ENCODE measurements around the gene WFDC5.
"Not testable (repeated sequence)": the region's sequence is repeated elsewhere in the genome, so short reads cannot be mapped to it uniquely, and the experiment has no call there.

WFDC5 gene

GRCh38 chr20:45090481-45090880 is 24.5 kb downstream of the WFDC5 start:
- no peak for DNase-seq (ENCODE audit: low read depth in 1 of 2, low spot score in 1 of 2)

GRCh38 chr20:45088247-45088646 is 26.7 kb downstream of the WFDC5 start:
- no peak for DNase-seq (ENCODE audit: low read depth in 1 of 2, low spot score in 1 of 2)

GRCh38 chr20:45087814-45088213 is 27.2 kb downstream of the WFDC5 start:
- DNase-seq (ENCODE audit: low read depth in 1 of 2, low spot score in 1 of 2): no peak

DNA sequence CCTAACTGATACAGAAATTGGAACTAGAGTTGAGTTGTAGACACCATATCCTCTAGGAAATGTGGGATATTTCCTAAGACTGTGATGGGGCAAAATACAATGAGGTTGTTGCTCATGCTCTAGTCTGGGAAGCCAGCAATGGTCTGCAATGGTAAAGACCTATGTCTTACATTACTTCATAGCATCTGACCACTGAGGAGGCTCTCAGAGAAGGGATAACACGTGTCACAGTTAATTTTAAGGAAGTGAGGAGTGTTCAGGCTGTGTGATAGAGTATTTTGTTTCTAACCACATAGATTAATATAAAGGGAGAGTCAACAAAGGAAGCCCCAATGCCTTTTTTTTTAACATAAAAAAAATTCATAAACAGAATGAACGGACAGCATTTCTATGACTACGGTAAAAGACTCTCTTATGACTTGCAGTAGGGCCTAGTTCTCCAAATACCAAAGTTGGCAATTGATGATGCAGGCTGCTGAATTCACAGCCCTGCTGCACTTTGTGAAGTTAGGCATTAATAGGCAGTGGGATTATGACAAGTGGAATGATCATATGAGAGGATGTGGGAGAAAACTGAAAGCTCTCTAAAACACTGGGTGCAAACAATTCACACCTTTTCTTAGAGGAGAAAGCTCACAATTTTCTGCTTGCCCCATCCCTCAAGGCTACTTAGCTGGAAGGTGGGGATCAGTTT is 27.7 kb downstream of the WFDC5 start:
- no peak for DNase-seq (ENCODE audit: low read depth in 1 of 2, low spot score in 1 of 2)

DNA sequence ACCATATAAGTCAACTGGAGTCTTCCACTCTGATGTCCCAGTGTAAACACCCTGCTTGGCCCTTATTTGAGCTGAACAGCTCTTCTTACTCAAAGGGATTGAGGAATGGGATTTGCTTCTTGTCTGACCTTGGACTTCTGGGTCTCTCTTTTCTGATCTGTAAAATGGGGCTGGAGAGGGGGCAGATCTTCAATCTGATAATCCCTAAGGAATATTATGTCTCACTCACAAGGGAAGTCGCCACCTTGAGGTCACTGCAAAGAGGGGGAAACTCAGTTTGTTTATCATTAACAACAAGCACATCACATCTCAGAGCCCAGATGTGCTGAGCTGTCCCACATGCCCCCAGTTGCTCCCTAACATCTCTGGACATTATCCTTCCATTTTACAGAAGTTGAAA is 29.1 kb downstream of the WFDC5 start:
- no peak for DNase-seq (ENCODE audit: low read depth in 1 of 2, low spot score in 1 of 2)

- DNase-seq (ENCODE audit: low read depth in 1 of 2, low spot score in 1 of 2): no peak
Measured at GRCh38 chr20:45085289-45085688, 29.7 kb downstream of the WFDC5 start.

- DNase-seq (ENCODE audit: low read depth in 1 of 2, low spot score in 1 of 2): no peak
Measured at GRCh38 chr20:45083127-45083526, 31.8 kb downstream of the WFDC5 start.

- no peak for DNase-seq (ENCODE audit: low read depth in 1 of 2, low spot score in 1 of 2)
Measured at GRCh38 chr20:45082468-45082867, 32.5 kb downstream of the WFDC5 start.

DNA sequence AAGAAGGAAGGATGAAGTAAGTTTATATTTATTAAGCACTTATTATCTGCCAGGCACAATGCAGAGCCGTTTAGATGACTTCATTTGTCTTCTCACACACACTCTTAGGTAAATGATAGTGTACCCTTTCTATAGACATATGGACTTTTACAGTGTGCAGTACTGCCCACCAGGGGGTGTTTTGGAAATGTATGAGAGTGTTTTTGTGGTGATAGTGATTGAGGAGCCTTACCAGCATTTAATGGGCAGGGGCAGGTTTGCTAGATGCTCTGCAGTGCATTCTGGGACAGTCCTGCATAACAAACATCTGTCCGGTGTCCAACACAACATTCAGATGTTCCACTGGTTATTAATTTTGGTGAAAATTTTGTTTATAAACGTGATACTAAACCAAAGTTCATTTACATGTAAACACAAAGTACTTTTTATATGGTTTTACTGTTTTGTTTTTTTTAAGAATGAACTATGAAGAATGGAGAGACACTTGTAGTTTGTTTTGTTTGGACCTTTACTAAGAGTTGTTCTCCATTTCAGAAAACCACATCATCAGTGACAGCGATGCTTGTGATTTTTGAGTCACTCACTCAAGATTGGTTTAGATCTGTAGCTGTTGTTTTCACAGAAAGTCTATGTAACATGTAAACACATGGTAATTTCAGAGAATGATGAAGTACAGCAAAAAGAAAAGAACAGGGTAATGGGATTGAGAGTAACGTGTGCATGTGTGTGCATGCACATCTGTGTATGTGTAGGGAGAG is 33.9 kb downstream of the WFDC5 start:
- DNase-seq (ENCODE audit: low read depth in 1 of 2, low spot score in 1 of 2): no peak

GRCh38 chr20:45077559-45077958 is 37.4 kb downstream of the WFDC5 start:
- no peak for DNase-seq (ENCODE audit: low read depth in 1 of 2, low spot score in 1 of 2)

DNA sequence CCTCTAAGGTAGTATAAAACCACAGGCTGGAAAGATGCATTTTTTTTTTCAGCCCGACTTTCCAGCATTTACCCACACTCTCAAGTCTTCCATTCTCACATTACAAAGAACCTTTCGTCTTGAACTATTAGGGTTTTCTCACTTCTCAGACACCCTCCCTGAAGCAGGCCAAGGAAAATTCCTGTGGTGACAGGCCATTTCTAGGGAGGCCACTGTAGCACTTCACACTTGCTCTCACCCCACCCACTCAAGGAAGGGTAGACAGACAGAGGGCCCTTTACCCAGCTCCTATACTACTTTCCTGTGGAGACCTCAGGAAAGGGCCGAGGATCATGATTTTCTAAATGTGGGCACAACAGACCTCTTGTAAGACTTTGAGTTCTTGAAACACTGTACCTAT is 41.8 kb downstream of the WFDC5 start:
- DNase-seq (ENCODE audit: low read depth in 1 of 2, low spot score in 1 of 2): no peak

DNA sequence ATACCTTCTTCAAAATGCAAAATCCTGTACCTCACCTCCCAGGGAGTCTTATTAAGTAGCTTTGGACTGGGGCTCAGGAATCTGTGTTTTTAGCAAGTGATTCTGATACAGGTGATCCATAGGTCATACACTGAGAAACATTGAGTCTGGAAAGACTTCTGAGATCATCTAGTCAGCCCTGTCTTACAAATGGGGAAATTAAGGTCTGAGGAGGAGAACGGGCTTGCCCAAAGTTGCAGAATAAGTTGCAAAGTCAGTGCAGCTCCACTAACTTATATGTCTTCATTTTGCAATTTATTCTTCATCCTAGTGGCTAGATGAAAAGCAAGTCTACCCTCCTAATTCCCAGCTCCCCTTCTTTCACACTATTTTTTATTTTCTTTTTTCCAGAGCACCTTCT is 42.9 kb downstream of the WFDC5 start:
- no peak for DNase-seq (ENCODE audit: low read depth in 1 of 2, low spot score in 1 of 2)

DNA sequence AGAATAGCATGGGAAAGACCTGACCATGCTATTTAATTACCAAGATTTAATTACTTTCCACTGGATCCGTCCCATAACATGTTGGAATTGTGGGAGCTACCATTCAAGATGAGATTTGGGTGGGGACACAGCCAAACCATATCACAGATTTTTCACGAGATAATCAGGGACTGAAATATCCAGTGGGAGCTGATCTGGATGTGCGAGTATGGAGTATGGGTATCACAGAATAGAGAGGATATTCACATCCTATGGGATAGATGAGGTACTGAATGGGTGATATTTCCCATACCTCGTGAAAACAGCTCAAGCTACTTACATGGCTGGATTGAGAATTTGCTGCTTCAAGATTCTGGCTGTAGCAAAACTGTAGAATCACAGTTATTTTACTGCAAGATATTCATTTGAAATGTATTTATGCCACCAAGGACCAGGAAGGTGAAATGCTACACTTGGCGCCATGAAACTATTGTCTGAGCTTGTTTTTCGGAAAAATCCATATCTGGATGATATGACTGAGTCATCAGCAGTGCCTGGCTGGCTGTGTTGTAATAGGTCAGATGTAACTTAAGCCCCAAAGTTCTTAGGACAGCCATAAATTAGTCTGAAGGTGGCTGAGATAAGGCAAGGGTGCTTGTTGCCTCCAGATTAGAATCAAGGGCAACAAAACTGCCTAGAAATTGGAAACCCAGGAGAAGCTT is 43.9 kb downstream of the WFDC5 start:
- no peak for DNase-seq (ENCODE audit: low read depth in 1 of 2, low spot score in 1 of 2)

- DNase-seq (ENCODE audit: low read depth in 1 of 2, low spot score in 1 of 2): no peak
Measured at GRCh38 chr20:45069261-45069660, 45.7 kb downstream of the WFDC5 start.

DNA sequence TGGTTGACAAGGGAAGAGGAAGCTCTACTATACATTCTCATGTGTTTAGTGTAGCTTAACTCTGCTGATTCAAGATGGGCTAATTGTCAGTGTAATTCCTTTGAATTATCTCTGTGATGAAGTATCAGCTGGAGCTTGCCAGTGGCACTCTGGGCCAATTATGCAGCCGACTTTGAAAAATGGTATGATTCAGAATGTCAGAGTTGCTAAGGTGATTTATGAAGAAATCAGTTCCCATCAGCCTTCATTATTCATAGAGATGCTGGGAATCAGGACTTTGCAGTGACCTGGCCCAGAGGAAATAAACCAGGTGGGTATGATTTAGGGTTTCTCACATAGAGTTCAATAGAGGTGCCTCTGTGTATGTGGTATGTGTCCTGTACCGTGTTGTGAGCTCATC is 47.4 kb downstream of the WFDC5 start:
- DNase-seq (ENCODE audit: low read depth in 1 of 2, low spot score in 1 of 2): no peak

- DNase-seq (ENCODE audit: low read depth in 1 of 2, low spot score in 1 of 2): no peak
Measured at GRCh38 chr20:45067087-45067486, 47.9 kb downstream of the WFDC5 start.

- DNase-seq (ENCODE audit: low read depth in 1 of 2, low spot score in 1 of 2): no peak
Measured at GRCh38 chr20:45066372-45066771, 48.6 kb downstream of the WFDC5 start.

DNA sequence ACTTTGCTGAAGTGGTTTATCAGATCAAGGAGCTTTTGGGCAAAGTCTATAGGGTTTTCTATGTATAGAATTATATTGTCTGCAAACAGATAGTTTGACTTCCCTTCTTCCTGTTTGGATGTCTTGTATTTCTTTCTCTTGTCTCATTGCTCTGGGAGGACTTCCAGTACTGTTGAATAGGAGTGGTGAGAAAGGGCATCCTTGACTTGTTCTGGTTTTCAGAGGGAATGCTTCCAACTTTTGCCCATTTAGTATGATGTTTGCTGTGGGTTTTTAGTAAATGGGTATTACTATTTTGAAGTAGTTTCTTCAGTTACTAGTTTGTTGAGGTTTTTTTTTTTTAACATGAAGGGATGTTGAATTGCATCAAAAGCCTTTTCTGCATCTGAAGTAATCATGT is 50.2 kb downstream of the WFDC5 start:
- DNase-seq (ENCODE audit: low read depth in 1 of 2, low spot score in 1 of 2): no peak

GRCh38 chr20:45063107-45063506 is 51.9 kb downstream of the WFDC5 start:
- DNase-seq (ENCODE audit: low read depth in 1 of 2, low spot score in 1 of 2): not testable (repeated sequence)

DNA sequence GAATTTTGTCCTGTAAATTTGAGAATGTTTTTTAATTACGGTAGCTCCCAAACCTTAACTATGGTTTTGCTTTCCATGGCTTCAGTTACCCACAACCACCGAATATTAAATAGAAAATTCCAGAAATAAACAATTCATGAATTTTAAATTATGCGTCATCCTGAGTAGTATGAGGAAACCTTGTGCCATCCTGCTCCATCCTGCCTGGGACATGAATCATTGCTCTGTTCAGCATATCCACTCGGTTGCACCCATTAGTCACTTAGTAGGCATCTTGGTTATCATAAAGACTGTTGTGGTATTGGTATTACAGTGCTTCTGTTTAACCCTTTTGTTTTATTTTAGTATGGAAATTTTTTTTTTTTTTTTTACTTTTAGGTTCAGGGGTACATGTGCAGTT is 53.7 kb downstream of the WFDC5 start:
- no peak for DNase-seq (ENCODE audit: low read depth in 1 of 2, low spot score in 1 of 2)

DNA sequence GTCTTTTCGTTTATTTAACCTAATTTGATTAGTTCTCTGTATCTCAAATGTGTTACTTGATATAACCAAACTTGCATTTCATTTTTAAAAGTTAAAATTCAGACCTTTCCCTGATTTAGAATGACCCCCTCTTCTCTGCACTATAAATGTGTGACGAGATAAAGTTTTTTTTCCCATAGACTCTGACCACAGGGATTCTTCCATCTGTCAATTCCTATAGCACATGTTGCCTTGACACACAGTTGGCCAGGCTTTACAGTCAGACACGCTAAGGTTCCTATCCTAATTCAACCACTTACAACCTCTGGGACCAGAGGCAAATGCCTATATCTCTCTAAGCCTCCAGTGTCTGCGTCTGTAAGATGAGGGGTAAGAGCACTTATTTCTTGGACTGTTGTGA is 54.7 kb downstream of the WFDC5 start:
- DNase-seq (ENCODE audit: low read depth in 1 of 2, low spot score in 1 of 2): no peak

Data from activated T-helper 1 cell treated with anti-CD3 and anti-CD28 coated beads, Interleukin-2, amount 50 U/mL, for 16 hours (primary cell).